ENCODE results near the gene SUMO3.

DNA sequence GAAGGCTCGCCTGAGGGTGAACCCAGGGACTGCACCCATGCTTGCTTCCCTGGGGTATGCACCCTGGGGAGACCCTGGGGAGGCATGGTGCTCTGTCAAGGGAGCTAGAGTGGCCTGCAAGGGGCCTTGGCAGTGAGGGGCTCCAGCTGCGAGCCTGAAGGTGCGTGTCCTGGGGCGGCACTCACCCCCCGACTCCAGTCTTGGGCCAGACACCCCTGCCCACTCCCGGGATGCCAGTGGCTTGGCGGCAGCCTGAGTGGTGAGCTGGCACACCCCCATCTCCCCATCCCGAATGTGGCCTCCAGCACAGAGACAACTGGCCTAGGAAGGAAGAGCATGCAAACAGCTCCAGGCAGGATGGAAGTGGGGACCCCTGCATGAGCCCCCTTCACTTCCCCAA lies 2.6 kb downstream of the SUMO3 start:
- TF ChIP-seq, protein P1, sequence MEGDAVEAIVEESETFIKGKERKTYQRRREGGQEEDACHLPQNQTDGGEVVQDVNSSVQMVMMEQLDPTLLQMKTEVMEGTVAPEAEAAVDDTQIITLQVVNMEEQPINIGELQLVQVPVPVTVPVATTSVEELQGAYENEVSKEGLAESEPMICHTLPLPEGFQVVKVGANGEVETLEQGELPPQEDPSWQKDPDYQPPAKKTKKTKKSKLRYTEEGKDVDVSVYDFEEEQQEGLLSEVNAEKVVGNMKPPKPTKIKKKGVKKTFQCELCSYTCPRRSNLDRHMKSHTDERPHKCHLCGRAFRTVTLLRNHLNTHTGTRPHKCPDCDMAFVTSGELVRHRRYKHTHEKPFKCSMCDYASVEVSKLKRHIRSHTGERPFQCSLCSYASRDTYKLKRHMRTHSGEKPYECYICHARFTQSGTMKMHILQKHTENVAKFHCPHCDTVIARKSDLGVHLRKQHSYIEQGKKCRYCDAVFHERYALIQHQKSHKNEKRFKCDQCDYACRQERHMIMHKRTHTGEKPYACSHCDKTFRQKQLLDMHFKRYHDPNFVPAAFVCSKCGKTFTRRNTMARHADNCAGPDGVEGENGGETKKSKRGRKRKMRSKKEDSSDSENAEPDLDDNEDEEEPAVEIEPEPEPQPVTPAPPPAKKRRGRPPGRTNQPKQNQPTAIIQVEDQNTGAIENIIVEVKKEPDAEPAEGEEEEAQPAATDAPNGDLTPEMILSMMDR (IDR thresholded peaks at IDR 0.05) = no peak
- no peak for TF ChIP-seq ZFX (IDR thresholded peaks at IDR 0.05; ENCODE audit: borderline replicate concordance)

All from 22Rv1 (cell line).